ENCODE data around the gene CLDN20.
A peak's percentile ranks its signal among the peaks of the same experiment; 100 is the strongest.
"Not testable (repeated sequence)": the region's sequence is repeated elsewhere in the genome, so short reads cannot be mapped to it uniquely, and the experiment has no call there.

CLDN20 gene

GRCh38 chr6:155263373-155264063 is at the start of gene CLDN20:
Gene CLDN20 (plus strand): TSS chr6:155264013. CDS start chr6:155275720, 11,707 bp downstream.
- no peak for ATAC-seq
- H3K4me3 Mint-ChIP-seq: no peak within 1 kb of the TSS
- peaks cover 64% of the 10 kb centered on the region for H3K36me3 Mint-ChIP-seq
- H3K4me1 Mint-ChIP-seq: peaks cover 22% of the 10 kb centered on the region
- peak within 1 kb of the TSS; percentile 50 for H3K27ac Mint-ChIP-seq
- DNase-seq (ENCODE audit: low spot score in 2 of 2): no peak
- no peaks in the 10 kb centered on the region for H3K9me3 Mint-ChIP-seq

DNA sequence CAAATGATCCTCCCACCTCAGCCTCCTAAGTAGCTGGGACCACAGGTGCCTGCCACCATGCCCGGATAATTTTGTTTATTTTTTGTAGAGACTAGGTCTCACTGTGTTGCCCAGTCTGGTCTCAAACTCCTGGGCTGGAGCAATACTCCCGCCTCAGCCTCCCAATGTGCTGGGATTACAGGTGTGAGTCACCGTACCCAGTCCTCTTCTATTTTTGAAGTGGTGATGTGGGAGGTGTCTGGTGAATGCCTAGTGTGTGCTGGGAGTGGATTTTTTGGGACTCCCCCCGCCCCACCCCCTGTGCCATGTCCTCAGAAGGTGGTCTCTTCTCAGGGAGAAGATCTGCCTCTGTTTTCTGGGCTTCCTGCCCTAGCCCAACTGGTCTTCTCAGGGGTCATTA is 47.9 kb upstream of the CLDN20 start:
- H3K36me3 Mint-ChIP-seq: peaks cover 9% of the 10 kb centered on the region
- H3K27ac Mint-ChIP-seq: no peak overlapping the region
- H3K4me1 Mint-ChIP-seq: no peaks in the 10 kb centered on the region
- ATAC-seq: no peak
- no peak for DNase-seq (ENCODE audit: low spot score in 2 of 2)
- no peaks in the 10 kb centered on the region for H3K9me3 Mint-ChIP-seq
- no peak overlapping the region for H3K4me3 Mint-ChIP-seq

GRCh38 chr6:155216312-155217046 is 47.3 kb upstream of the CLDN20 start:
- Mint-ChIP-seq H3K4me1 (no peaks in the 10 kb centered on the region), H3K27ac (no peak overlapping the region), H3K4me3 (no peak overlapping the region), H3K36me3 (peaks cover 9% of the 10 kb centered on the region), H3K9me3 (no peaks in the 10 kb centered on the region)
- DNase-seq (ENCODE audit: low spot score in 2 of 2) (no peak), ATAC-seq (no peak)

DNA sequence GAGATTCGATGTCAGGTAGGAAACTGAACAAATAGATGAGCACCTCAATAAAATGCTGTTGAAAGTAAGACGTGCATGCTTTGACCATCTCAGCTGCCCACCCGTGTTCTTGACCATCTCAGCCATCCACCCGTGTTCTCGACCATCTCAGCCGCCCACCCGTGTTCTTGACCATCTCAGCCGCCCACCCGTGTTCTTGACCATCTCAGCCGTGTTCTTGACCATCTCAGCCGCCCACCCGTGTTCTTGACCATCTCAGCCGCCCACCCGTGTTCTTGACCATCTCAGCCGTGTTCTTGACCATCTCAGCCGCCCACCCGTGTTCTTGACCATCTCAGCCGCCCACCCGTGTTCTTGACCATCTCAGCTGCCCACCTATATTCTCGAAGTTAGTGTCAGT is 45.1 kb upstream of the CLDN20 start:
- not testable (repeated sequence) for H3K27ac Mint-ChIP-seq; H3K36me3 Mint-ChIP-seq; H3K4me3 Mint-ChIP-seq; ATAC-seq; H3K4me1 Mint-ChIP-seq; DNase-seq (ENCODE audit: low spot score in 2 of 2); H3K9me3 Mint-ChIP-seq

DNA sequence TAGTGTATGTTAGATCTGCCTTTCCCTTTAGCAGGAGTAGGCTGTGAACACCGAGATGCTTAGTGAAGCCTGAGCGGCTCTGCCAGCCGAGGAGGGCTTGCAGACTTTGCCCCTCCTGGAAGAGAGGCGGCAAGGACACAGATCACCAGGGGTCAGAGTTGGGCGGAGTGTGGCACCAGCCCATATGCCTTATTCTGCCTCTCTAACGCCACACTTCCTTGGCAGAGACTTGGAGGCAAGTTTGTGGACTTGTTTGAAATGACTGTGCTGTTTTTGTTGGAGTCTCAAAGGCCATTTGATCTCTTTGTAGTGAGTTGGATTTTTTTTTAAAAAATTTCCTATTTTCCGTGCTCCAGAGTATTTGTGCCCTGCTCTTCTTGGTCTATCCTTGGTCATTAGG is 44.5 kb upstream of the CLDN20 start:
- Mint-ChIP-seq H3K36me3 (peaks cover 14% of the 10 kb centered on the region), H3K4me1 (peaks cover 8% of the 10 kb centered on the region), H3K4me3 (no peak overlapping the region), H3K9me3 (no peaks in the 10 kb centered on the region), H3K27ac (no peak overlapping the region)
- DNase-seq (ENCODE audit: low spot score in 2 of 2) (no peak), ATAC-seq (no peak)

DNA sequence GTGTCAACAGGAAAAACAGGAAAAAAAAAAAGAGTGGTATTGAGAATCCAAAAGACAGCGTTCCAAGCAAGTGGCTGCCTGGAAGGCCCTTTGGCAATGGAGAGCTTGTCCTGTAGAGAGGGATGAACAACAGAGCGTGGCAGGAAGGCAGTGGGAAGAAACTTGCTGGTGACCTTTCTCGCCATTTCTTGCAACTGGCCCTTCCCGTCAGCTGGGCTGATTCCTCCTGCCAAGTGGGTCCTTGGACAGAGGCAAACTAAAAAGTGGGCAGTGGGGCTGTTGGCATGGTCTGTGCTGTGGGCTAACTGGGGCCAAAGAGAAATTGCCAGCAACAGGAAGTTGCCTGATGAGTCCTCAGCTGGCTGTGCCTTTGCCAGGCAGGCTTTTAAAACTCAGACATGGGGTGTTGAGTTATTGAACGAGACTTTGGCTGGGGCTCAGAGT is 43.9 kb upstream of the CLDN20 start:
- peaks cover 19% of the 10 kb centered on the region for H3K36me3 Mint-ChIP-seq
- no peak overlapping the region for H3K27ac Mint-ChIP-seq
- peaks cover 14% of the 10 kb centered on the region for H3K4me1 Mint-ChIP-seq
- H3K4me3 Mint-ChIP-seq: no peak overlapping the region
- DNase-seq (ENCODE audit: low spot score in 2 of 2): no peak
- ATAC-seq: no peak
- no peaks in the 10 kb centered on the region for H3K9me3 Mint-ChIP-seq

- no peak overlapping the region for H3K27ac Mint-ChIP-seq
- H3K9me3 Mint-ChIP-seq: no peaks in the 10 kb centered on the region
- DNase-seq (ENCODE audit: low spot score in 2 of 2) (no peak), ATAC-seq (no peak)
- peaks cover 14% of the 10 kb centered on the region for H3K4me1 Mint-ChIP-seq
- no peak overlapping the region for H3K4me3 Mint-ChIP-seq
- H3K36me3 Mint-ChIP-seq: peaks cover 25% of the 10 kb centered on the region
Observed at GRCh38 chr6:155221086-155221485, 42.7 kb upstream of the CLDN20 start.

GRCh38 chr6:155222506-155222905 is 41.3 kb upstream of the CLDN20 start:
- H3K36me3 Mint-ChIP-seq: peaks cover 25% of the 10 kb centered on the region
- no peak for ATAC-seq
- no peak for DNase-seq (ENCODE audit: low spot score in 2 of 2)
- no peaks in the 10 kb centered on the region for H3K9me3 Mint-ChIP-seq
- no peak overlapping the region for H3K27ac Mint-ChIP-seq
- no peak overlapping the region for H3K4me3 Mint-ChIP-seq
- H3K4me1 Mint-ChIP-seq: peaks cover 14% of the 10 kb centered on the region

- DNase-seq (ENCODE audit: low spot score in 2 of 2) (peak; percentile 22 to 70), ATAC-seq (peak; percentile 99)
- H3K27ac Mint-ChIP-seq: peak overlapping the region; percentile 54
- H3K4me1 Mint-ChIP-seq: peaks cover 14% of the 10 kb centered on the region
- peaks cover 23% of the 10 kb centered on the region for H3K36me3 Mint-ChIP-seq
- H3K9me3 Mint-ChIP-seq: no peaks in the 10 kb centered on the region
- peak overlapping the region; percentile 53 for H3K4me3 Mint-ChIP-seq
Observed at GRCh38 chr6:155223646-155224451, 40.0 kb upstream of the CLDN20 start.

DNA sequence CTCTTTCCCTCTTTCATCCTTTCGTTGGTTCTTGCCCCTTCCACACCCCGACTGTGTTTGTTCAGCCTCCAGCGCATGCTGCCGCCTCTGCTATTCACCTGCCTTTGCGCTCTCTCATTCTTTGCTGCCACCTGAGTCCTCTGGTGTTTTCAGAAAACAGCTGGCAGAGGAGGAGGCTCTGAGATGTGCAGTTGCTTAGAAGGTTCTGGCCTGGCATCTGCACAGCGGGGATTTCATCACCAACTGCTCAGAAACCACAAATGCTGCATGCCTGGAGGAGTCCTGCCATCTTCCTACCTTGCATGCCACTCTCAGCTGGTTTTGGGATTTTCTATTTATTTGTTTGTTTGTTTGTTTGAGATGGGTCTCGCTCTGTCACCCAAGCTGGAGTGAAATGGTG is 39.2 kb upstream of the CLDN20 start:
- Mint-ChIP-seq H3K36me3 (peaks cover 16% of the 10 kb centered on the region), H3K4me1 (peaks cover 14% of the 10 kb centered on the region), H3K27ac (no peak overlapping the region), H3K9me3 (no peaks in the 10 kb centered on the region), H3K4me3 (peak overlapping the region; percentile 53)
- no peak for DNase-seq (ENCODE audit: low spot score in 2 of 2)
- no peak for ATAC-seq

- peaks cover 16% of the 10 kb centered on the region for H3K36me3 Mint-ChIP-seq
- DNase-seq (ENCODE audit: low spot score in 2 of 2) (no peak), ATAC-seq (no peak)
- peaks cover 14% of the 10 kb centered on the region for H3K4me1 Mint-ChIP-seq
- no peaks in the 10 kb centered on the region for H3K9me3 Mint-ChIP-seq
- no peak overlapping the region for H3K4me3 Mint-ChIP-seq
- H3K27ac Mint-ChIP-seq: no peak overlapping the region
Observed at GRCh38 chr6:155227046-155227445, 36.8 kb upstream of the CLDN20 start.

GRCh38 chr6:155228546-155229166 is 35.2 kb upstream of the CLDN20 start:
- DNase-seq (ENCODE audit: low spot score in 2 of 2): no peak
- H3K9me3 Mint-ChIP-seq: no peaks in the 10 kb centered on the region

DNA sequence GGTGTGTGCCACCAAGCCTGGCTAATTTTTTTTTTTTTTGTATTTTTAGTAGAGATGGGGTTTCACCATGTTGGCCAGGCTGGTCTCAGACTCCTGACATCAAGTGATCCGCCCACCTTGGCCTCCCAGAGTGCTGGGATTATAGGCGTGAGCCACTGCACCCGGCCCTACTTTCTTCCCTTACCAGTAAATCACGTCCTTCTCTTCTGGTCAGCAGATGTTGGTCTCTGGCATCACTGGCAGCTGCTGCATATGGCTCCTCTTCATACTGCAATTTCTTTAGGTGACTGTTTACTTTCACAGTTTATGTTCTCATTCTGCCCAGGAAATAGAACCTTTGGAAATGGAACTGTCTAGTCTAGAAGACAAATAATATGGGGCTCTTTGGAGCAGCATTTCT is 32.8 kb upstream of the CLDN20 start:
- H3K4me3 Mint-ChIP-seq; H3K9me3 Mint-ChIP-seq; H3K27ac Mint-ChIP-seq; DNase-seq (ENCODE audit: low spot score in 2 of 2); H3K4me1 Mint-ChIP-seq; H3K36me3 Mint-ChIP-seq; ATAC-seq: not testable (repeated sequence)

More at GRCh38 chr6:155228546-155229166, 35.2 kb upstream of the CLDN20 start:
- Mint-ChIP-seq H3K4me1 (peaks cover 12% of the 10 kb centered on the region), H3K4me3 (no peak overlapping the region), H3K36me3 (peaks cover 16% of the 10 kb centered on the region), H3K27ac (no peak overlapping the region)
- ATAC-seq: no peak

GRCh38 chr6:155232848-155233247 is 31.0 kb upstream of the CLDN20 start:
- ATAC-seq (no peak), DNase-seq (ENCODE audit: low spot score in 2 of 2) (no peak)
- H3K36me3 Mint-ChIP-seq: no peaks in the 10 kb centered on the region
- no peak overlapping the region for H3K27ac Mint-ChIP-seq
- H3K4me1 Mint-ChIP-seq: no peaks in the 10 kb centered on the region
- no peak overlapping the region for H3K4me3 Mint-ChIP-seq
- H3K9me3 Mint-ChIP-seq: no peaks in the 10 kb centered on the region

GRCh38 chr6:155234167-155234566 is 29.6 kb upstream of the CLDN20 start:
- Mint-ChIP-seq H3K4me1 (no peaks in the 10 kb centered on the region), H3K27ac (no peak overlapping the region), H3K9me3 (no peaks in the 10 kb centered on the region), H3K36me3 (no peaks in the 10 kb centered on the region), H3K4me3 (no peak overlapping the region)
- no peak for DNase-seq (ENCODE audit: low spot score in 2 of 2)
- no peak for ATAC-seq

Data from stimulated activated effector memory CD8-positive, alpha-beta T cell treated with anti-CD3 and anti-CD28 coated beads, Interleukin-12 subunit alpha, Interleukin-12 subunit beta, amount 100 ng/mL, for 72 hours (primary cell).